Measurements from ENCODE around the gene HDAC8. TPM values are rescaled to one million over a fixed set of nuclear protein-coding genes. Genes with fewer than 3 reads are reported as not detected.

HDAC8 gene
- total and polyA plus RNA-seq, 9 of the 15 experiments (the other 6 are each of a cell fraction or from before 2014, with no cell fraction given), result 18.9 to 53.8 (median 28.7) TPM

DNA sequence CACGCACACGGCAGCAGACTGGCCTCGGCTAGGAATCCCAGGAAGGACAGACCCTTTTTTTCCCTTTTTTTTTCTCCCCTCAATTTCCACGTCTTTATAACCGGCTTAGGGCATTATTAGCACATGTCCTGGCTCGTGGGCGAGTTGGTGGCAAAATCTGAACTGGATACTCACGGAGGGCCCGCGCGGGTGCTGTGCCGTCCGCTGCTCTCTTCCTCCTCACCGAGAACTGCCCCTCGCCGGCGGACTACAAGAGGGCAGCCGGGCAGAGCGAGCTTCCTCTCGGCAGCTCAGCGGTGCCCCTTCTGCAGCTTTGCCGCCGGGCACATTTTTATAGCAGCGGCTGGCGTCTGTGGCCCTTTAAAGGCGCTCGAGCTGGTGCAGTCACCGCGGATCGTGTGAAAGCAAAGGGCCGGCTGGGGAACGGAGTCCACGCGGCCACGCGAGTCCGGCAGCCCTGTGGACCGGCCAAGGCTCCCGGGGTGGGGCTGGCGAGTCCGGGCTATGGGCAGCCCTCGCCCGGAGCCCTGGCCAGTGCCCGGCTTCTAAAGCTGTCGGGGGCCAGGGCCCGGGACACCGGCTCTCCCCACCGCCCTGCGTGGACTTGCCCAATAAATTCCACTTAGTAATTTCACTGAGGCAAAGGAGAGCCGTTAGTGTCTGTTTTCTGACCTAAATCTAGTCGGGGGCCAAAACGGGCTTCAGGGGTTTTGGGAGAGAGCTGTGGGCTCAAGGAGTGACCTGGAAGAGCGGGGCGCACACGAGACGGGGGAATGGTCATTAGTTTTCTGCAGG is 265.6 kb downstream of the HDAC8 start (continued):
- TF ChIP-seq, protein P1, sequence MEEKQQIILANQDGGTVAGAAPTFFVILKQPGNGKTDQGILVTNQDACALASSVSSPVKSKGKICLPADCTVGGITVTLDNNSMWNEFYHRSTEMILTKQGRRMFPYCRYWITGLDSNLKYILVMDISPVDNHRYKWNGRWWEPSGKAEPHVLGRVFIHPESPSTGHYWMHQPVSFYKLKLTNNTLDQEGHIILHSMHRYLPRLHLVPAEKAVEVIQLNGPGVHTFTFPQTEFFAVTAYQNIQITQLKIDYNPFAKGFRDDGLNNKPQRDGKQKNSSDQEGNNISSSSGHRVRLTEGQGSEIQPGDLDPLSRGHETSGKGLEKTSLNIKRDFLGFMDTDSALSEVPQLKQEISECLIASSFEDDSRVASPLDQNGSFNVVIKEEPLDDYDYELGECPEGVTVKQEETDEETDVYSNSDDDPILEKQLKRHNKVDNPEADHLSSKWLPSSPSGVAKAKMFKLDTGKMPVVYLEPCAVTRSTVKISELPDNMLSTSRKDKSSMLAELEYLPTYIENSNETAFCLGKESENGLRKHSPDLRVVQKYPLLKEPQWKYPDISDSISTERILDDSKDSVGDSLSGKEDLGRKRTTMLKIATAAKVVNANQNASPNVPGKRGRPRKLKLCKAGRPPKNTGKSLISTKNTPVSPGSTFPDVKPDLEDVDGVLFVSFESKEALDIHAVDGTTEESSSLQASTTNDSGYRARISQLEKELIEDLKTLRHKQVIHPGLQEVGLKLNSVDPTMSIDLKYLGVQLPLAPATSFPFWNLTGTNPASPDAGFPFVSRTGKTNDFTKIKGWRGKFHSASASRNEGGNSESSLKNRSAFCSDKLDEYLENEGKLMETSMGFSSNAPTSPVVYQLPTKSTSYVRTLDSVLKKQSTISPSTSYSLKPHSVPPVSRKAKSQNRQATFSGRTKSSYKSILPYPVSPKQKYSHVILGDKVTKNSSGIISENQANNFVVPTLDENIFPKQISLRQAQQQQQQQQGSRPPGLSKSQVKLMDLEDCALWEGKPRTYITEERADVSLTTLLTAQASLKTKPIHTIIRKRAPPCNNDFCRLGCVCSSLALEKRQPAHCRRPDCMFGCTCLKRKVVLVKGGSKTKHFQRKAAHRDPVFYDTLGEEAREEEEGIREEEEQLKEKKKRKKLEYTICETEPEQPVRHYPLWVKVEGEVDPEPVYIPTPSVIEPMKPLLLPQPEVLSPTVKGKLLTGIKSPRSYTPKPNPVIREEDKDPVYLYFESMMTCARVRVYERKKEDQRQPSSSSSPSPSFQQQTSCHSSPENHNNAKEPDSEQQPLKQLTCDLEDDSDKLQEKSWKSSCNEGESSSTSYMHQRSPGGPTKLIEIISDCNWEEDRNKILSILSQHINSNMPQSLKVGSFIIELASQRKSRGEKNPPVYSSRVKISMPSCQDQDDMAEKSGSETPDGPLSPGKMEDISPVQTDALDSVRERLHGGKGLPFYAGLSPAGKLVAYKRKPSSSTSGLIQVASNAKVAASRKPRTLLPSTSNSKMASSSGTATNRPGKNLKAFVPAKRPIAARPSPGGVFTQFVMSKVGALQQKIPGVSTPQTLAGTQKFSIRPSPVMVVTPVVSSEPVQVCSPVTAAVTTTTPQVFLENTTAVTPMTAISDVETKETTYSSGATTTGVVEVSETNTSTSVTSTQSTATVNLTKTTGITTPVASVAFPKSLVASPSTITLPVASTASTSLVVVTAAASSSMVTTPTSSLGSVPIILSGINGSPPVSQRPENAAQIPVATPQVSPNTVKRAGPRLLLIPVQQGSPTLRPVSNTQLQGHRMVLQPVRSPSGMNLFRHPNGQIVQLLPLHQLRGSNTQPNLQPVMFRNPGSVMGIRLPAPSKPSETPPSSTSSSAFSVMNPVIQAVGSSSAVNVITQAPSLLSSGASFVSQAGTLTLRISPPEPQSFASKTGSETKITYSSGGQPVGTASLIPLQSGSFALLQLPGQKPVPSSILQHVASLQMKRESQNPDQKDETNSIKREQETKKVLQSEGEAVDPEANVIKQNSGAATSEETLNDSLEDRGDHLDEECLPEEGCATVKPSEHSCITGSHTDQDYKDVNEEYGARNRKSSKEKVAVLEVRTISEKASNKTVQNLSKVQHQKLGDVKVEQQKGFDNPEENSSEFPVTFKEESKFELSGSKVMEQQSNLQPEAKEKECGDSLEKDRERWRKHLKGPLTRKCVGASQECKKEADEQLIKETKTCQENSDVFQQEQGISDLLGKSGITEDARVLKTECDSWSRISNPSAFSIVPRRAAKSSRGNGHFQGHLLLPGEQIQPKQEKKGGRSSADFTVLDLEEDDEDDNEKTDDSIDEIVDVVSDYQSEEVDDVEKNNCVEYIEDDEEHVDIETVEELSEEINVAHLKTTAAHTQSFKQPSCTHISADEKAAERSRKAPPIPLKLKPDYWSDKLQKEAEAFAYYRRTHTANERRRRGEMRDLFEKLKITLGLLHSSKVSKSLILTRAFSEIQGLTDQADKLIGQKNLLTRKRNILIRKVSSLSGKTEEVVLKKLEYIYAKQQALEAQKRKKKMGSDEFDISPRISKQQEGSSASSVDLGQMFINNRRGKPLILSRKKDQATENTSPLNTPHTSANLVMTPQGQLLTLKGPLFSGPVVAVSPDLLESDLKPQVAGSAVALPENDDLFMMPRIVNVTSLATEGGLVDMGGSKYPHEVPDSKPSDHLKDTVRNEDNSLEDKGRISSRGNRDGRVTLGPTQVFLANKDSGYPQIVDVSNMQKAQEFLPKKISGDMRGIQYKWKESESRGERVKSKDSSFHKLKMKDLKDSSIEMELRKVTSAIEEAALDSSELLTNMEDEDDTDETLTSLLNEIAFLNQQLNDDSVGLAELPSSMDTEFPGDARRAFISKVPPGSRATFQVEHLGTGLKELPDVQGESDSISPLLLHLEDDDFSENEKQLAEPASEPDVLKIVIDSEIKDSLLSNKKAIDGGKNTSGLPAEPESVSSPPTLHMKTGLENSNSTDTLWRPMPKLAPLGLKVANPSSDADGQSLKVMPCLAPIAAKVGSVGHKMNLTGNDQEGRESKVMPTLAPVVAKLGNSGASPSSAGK (IDR thresholded peaks at IDR 0.05), result 0 out of 2 replicates have a peak, but pooled peaks have one; percentile 21
- TF ChIP-seq, protein P2, sequence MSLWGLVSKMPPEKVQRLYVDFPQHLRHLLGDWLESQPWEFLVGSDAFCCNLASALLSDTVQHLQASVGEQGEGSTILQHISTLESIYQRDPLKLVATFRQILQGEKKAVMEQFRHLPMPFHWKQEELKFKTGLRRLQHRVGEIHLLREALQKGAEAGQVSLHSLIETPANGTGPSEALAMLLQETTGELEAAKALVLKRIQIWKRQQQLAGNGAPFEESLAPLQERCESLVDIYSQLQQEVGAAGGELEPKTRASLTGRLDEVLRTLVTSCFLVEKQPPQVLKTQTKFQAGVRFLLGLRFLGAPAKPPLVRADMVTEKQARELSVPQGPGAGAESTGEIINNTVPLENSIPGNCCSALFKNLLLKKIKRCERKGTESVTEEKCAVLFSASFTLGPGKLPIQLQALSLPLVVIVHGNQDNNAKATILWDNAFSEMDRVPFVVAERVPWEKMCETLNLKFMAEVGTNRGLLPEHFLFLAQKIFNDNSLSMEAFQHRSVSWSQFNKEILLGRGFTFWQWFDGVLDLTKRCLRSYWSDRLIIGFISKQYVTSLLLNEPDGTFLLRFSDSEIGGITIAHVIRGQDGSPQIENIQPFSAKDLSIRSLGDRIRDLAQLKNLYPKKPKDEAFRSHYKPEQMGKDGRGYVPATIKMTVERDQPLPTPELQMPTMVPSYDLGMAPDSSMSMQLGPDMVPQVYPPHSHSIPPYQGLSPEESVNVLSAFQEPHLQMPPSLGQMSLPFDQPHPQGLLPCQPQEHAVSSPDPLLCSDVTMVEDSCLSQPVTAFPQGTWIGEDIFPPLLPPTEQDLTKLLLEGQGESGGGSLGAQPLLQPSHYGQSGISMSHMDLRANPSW (CRISPR knock-in tag; IDR thresholded peaks at IDR 0.05), result no peak
- TF ChIP-seq, protein P3, sequence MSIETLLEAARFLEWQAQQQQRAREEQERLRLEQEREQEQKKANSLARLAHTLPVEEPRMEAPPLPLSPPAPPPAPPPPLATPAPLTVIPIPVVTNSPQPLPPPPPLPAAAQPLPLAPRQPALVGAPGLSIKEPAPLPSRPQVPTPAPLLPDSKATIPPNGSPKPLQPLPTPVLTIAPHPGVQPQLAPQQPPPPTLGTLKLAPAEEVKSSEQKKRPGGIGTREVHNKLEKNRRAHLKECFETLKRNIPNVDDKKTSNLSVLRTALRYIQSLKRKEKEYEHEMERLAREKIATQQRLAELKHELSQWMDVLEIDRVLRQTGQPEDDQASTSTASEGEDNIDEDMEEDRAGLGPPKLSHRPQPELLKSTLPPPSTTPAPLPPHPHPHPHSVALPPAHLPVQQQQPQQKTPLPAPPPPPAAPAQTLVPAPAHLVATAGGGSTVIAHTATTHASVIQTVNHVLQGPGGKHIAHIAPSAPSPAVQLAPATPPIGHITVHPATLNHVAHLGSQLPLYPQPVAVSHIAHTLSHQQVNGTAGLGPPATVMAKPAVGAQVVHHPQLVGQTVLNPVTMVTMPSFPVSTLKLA (conservative IDR thresholded peaks at IDR 0.05), result 0 out of 4 replicates have a peak, but pooled peaks of 1 of the 2 experiments have one; percentile 35
- no peak for TF ChIP-seq RFX5 (IDR thresholded peaks at IDR 0.05; ENCODE audit: low read depth, low read length)
- TF ChIP-seq TOE1 (IDR thresholded peaks at IDR 0.05; ENCODE audit: borderline replicate concordance), result peak; percentile 88
- TF ChIP-seq TOE1 (CRISPR knock-in tag; IDR thresholded peaks at IDR 0.05; ENCODE audit: borderline replicate concordance, low read depth), result no peak
